ENCODE measurements around the gene LIMS3.
"Not testable (repeated sequence)": the region's sequence is repeated elsewhere in the genome, so short reads cannot be mapped to it uniquely, and the experiment has no call there.

Gene LIMS3, protein sequence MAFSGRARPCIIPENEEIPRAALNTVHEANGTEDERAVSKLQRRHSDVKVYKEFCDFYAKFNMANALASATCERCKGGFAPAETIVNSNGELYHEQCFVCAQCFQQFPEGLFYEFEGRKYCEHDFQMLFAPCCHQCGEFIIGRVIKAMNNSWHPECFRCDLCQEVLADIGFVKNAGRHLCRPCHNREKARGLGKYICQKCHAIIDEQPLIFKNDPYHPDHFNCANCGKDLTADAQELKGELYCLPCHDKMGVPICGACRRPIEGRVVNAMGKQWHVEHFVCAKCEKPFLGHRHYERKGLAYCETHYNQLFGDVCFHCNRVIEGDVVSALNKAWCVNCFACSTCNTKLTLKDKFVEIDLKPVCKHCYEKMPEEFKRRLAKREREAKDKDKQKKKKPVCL

GRCh38 chr2:109898462-109899336 is at the start of gene LIMS3:
LIMS3 (plus strand) TSS chr2:109898688; CDS start chr2:109898729, 41 bp downstream.
- not testable (repeated sequence) for DNase-seq

DNA sequence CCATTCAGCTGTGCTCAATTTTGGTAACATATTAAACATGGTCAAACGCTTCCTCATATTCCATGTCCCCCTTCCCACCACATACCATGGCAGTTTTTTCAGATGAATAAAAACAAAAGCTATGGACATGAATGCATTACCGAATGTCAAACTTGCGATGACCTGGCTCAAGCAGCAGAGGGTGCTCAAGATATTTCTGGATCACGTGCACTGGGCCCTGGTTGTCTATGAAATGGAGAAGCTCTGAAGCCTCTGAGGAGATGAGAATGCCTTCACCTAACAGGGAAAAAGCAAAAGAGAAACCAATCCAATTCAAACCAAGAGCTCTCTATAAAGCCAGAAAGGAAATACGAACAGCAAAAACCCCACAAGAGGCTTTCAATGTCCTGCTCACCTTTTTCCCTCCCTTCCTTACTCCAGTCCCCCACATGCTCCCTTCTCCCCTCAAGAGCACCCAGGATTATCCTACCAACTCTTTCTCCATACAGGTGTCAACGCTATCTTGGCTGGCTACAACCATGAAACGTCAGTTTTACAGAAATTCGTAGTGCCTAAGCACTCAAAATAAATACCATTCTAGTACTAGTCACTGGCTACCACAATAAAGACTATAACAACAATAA is 27.2 kb upstream of the LIMS3 start:
- not testable (repeated sequence) for DNase-seq

- DNase-seq = not testable (repeated sequence)
These were observed 21.9 kb upstream of the LIMS3 start for GRCh38 chr2:109876625-109877024.

DNA sequence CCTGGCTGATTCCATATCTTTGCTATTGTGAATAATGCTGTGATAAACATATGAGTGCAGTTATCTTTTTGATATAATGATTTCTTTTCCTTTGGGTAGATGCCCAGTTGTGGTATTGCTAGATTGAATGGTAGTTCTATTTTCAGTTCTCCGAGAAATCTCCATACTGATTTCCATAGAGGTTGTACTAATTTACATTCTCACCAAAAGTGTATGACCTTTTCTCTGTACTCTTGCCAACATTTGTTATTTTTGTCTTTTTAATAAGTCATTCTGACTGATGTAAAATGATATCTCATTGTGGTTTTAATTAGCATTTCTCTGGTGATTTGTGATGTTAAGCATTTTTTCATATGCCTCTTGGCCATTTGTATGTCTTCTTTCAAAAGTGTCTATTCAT is 16.4 kb upstream of the LIMS3 start:
- DNase-seq = not testable (repeated sequence)

GRCh38 chr2:109888414-109888813 is 10.1 kb upstream of the LIMS3 start:
- not testable (repeated sequence) for DNase-seq

- DNase-seq = not testable (repeated sequence)
These were observed 8.6 kb upstream of the LIMS3 start for GRCh38 chr2:109889909-109890308.

GRCh38 chr2:109891024-109891423 is 7.5 kb upstream of the LIMS3 start:
- not testable (repeated sequence) for DNase-seq

DNA sequence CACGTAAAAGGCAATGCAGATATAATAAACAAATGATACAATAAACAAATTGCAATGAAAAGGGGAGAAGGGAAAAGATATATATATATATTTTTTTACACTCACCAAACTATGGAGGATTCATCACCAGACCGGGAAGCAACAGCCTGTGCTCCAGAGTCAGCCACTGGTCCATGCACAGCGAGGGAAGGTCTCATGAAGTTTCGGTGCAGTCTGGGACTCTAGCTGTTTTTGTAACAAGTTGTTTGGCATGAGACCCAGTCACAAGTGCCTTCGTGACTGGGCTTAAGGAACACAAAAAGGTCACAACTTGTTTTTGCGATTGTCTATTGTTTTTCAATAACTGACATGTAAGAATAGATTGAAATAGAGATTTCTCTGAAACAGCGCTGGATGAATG is 4.8 kb upstream of the LIMS3 start:
- DNase-seq = not testable (repeated sequence)

GRCh38 chr2:109894141-109894540 is 4.3 kb upstream of the LIMS3 start:
- DNase-seq = not testable (repeated sequence)

- DNase-seq = not testable (repeated sequence)
These were observed 3.2 kb upstream of the LIMS3 start for GRCh38 chr2:109895090-109895869.

DNA sequence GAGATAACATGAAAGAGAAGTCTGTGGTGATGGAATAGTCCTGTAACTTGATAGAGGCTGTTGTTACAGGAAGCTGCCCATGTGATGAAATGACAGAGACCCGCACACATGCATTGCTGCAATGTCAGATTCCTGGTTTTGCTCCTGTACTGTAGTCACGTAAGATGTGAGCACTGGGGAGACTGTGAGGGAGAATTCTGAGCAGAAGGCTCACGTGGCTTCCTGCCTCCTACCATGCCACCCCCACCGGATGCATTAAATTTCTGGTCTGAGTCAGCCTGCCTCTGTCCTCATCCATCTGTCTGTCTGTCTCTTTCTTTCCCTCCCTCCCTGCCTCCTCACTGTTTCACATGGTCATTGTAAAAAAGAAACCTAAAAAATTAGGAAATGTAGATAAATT is 2.3 kb upstream of the LIMS3 start:
- DNase-seq = not testable (repeated sequence)

- not testable (repeated sequence) for DNase-seq
These were observed 573 bp upstream of the LIMS3 start for GRCh38 chr2:109897769-109898461.

DNA sequence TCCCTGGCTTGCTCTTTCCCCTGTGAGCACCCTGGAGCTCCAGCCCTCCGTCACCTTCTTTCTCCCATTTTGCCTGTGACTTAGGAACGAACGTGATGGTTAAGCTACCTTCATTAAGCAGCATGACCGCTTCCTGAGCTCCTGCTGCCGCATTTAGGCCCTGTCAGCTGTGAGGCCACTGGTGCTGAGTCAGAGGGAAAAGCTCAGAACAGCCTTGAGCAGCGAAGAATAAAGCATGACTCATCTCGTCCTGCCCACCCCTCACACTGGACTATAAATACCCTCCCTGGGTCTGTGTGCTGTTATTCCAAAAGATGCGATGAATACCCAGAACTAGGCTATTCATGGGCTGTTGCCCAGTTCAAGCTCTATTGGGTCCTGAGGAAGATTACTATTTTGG is 7.3 kb downstream of the LIMS3 start:
- DNase-seq = not testable (repeated sequence)

GRCh38 chr2:109908626-109909025 is 10.1 kb downstream of the LIMS3 start:
- not testable (repeated sequence) for DNase-seq

GRCh38 chr2:109910789-109911188 is 12.3 kb downstream of the LIMS3 start:
- not testable (repeated sequence) for DNase-seq

DNA sequence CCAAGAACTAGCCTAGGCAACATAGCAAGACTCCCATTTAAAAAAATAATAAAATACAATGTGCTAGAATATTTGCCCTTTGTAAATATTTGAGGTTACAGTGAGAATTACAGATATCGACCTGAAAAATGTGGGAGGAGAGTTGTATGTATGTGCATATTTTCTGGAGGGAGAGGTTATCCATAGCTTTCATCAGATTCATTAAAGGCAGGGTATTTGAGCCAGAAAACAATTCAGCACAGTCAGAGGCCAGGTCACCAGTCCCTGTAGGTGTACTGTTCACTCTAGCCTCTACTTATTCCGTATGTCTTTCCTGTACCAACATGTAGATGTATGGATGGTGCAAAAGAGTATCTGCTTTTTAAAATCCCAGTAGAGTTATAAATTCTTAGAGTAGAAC is 15.4 kb downstream of the LIMS3 start:
- not testable (repeated sequence) for DNase-seq

- DNase-seq = not testable (repeated sequence)
These were observed 16.1 kb downstream of the LIMS3 start for GRCh38 chr2:109914552-109914951.

GRCh38 chr2:109915830-109916229 is 17.3 kb downstream of the LIMS3 start:
- DNase-seq = not testable (repeated sequence)

DNA sequence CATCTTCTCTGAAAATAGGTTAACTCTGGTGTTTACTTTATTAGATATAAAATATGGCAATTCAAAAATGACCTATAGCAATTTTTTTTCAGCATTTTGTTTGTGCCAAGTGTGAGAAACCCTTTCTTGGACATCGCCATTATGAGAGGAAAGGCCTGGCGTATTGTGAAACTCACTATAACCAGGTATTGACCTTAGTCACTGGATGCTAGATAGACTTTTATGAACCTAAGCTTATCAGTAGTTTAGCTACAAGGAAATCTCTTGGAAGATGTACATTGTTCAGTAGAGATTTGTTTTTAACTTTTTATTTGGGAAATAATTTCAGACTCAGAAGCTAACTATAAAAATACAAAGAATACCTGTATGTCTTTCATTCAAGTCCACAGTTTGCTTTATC is 21.7 kb downstream of the LIMS3 start:
- not testable (repeated sequence) for DNase-seq

- DNase-seq = not testable (repeated sequence)
These were observed 23.3 kb downstream of the LIMS3 start for GRCh38 chr2:109921543-109922384.

GRCh38 chr2:109924481-109924880 is 26.0 kb downstream of the LIMS3 start:
- not testable (repeated sequence) for DNase-seq
